ENCODE results near the gene DUS2. TPM values are rescaled to one million over a fixed set of nuclear protein-coding genes. Genes with fewer than 3 reads are reported as not detected.

Gene DUS2
- polyA plus RNA-seq, 12 donors = 9.8 to 13.9 (median 11.8) TPM; not detected in 2

- no peak for DNase-seq
Observed at GRCh38 chr16:68074850-68075555, 51.9 kb downstream of the DUS2 start.

DNA sequence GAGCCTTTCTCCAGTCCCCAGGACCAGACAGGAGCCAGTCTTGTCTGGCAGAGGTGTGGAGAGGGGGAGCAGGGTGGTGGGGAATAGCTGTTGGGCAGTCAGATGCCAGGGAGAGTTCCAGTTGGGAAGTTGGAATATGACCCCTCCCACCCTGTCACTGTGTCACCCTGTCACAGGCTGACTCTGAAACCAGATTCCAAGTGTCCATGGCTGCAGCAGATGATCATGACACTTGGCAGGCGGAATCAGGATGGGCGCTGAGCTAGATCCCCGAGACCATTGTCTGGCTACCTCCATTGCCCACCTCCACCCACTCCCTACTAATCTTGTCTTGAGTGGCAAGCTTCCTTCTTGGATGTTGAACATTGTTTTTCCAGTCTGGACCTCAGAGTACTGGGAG lies 52.9 kb downstream of the DUS2 start:
- DNase-seq = no peak

DNA sequence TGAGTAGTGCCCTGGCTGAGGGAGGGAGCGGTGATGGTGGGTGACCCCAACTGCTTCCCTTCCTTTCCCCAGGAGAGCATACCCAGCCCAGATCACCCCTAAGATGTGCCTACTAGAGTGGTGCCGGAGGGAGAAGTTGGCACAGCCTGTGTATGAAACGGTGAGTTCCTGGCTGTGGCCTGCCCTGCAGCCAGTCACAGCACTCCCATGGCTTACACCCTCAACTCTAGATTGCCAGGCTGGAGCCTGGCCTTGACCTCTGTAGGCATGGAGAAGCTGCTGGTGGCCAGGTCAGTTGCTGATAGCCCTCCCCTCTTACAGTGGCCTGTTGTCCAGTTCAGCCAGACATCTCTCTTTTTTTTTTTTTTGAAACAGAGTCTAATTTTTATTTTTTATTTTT lies 53.5 kb downstream of the DUS2 start:
- no peak for DNase-seq

- no peak for DNase-seq
Observed at GRCh38 chr16:68077866-68078700, 55.0 kb downstream of the DUS2 start.

- no peak for DNase-seq
Observed at GRCh38 chr16:68078701-68079375, 55.8 kb downstream of the DUS2 start.

DNA sequence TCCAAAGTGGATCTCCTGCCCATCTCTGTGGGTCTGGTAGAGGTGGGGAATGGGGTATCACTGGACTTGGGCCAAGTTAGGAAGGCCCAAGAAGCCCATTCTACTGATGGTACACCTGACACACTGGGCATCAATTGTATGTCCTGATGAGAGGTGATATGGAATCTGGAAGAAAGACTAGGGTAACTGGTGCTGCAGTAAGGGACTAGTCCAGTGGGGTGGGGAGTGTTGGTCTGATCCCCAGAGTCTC lies 56.2 kb downstream of the DUS2 start:
- DNase-seq = no peak

- DNase-seq = peak; percentile 46
Observed at GRCh38 chr16:68079626-68080344, 56.7 kb downstream of the DUS2 start.

DNA sequence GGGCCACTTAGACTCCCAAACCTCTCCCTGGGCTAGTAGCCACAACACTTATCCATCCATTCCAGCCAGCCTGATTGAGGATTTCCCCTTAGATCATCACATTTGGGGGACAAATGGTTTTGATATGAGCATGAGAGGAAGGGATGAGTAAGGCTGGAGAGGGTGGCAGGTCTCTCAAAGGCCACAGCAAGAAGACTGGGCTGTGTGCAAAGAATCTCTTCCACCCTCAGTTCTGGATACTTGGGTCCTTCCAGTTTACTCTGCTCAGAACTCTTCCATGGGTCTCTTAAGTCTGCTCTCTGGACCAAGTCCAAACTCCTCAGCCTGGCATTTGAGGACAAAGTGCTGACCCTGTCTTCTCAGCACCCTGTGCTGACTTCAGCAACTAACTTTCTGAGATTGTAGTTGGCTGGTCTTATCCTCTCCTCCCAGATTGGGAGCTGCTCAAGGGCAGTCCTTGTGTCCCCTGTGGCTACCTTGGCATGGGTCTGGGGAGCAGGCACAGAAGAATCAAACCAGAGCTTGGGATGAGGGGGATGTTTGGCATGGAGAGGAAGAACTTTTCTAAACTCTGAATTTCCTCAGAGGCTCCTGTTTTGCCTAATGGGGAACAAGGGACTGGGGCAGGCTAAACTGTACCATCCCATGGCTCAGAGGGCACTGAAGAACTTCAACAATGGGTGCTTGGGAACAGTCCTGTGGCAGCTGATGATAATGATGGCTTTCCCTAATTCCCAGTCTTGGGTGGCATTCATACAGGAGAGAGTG lies 59.0 kb downstream of the DUS2 start:
- no peak for DNase-seq

GRCh38 chr16:68082629-68083238 lies 59.6 kb downstream of the DUS2 start:
- DNase-seq = no peak

DNA sequence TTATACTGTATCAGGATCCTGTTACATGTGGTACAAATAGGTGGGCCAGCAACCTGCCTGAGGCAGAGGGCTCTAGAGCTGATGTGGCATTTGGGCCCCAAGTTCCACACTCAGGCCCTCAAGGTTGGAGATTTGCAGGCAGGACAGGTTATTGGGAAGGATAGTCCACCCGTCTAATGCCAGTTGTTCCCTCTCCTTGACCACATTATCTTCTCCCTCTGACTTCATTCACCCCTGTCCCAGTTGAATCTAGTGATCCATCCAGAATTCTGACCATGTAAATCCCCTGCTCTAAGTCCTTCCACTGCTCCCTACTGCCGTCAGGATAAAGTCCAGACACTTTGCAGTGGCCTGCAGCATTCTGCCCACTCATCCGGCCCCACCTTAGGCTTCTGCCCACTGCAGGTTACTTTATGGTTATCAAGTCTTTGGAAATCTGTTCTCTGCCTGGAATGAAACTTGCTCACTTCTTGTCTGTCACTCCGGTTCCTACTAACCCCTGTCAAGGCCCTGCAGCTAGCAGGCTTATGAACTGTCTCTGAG lies 60.2 kb downstream of the DUS2 start:
- DNase-seq = no peak

- DNase-seq = no peak
Observed at GRCh38 chr16:68083861-68084503, 60.9 kb downstream of the DUS2 start.

DNA sequence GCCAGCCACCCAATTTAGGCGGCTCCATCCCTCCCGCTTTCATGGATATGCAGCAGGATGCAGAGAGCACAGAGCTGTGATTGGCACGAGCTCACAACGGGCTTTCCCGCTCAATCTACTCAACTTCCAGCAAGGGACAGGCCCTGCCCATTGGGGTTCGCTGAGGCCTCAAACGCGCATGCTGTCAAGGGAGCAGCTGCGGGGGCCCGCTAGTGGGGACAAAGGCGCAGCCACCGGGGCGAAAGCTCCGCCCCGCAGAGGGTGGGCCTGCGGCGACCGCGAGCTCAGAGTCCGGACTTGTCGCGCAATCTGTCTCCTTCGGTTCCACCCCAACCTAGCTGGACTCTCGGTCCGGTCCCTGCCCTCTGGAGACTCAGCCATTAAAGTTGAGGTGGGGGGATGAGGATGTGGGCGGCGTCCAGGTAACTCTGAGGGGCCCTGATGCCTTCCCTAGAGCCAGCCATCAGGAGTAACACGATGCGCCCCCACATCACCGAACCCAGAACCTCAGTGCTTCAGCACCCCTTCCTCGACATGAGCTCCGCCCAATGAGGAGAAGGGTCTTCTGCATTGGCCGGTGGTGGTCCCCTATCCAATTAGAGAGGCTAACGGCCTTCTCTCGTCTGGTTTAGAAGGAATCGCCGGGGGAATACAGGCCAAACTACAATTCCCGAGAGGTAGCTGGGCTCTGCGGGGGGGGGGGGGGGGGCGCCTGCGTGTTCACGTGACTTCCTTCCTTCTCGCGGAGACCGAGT lies 61.6 kb downstream of the DUS2 start:
- peak; percentile 91 for DNase-seq

- peak; percentile 96 for DNase-seq
Observed at GRCh38 chr16:68085259-68086071, 62.4 kb downstream of the DUS2 start, which contains the start of gene NFATC3. Gene NFATC3 (plus strand): TSS chr16:68085370. CDS start chr16:68085682, 312 bp downstream.

DNA sequence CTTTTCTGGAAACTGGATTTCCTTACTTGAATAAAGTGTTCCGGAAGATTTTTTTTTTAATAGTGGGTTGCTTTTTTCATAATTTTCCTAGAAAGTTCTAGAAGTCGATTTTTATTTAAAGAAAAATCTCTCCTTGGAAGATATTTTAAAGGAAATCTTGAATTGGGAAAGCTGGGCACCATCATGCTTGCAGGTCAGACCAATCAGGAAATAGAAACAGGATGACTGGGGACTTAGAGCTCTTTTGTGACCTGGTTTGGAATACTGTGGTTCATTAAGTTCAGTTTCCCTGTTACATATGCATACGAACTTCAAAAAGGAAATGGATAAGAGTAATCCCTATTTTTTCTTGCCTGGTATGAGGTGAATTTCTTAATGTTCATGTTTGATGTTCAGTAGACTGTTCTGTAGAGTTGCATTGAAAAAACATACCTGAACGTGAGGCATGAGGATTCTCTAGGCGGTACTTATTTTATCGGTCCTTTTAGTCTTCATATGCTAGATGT lies 63.3 kb downstream of the DUS2 start:
- no peak for DNase-seq

- no peak for DNase-seq
Observed at GRCh38 chr16:68086860-68087268, 63.8 kb downstream of the DUS2 start.

- DNase-seq = no peak
Observed at GRCh38 chr16:68087688-68088087, 64.6 kb downstream of the DUS2 start.

DNA sequence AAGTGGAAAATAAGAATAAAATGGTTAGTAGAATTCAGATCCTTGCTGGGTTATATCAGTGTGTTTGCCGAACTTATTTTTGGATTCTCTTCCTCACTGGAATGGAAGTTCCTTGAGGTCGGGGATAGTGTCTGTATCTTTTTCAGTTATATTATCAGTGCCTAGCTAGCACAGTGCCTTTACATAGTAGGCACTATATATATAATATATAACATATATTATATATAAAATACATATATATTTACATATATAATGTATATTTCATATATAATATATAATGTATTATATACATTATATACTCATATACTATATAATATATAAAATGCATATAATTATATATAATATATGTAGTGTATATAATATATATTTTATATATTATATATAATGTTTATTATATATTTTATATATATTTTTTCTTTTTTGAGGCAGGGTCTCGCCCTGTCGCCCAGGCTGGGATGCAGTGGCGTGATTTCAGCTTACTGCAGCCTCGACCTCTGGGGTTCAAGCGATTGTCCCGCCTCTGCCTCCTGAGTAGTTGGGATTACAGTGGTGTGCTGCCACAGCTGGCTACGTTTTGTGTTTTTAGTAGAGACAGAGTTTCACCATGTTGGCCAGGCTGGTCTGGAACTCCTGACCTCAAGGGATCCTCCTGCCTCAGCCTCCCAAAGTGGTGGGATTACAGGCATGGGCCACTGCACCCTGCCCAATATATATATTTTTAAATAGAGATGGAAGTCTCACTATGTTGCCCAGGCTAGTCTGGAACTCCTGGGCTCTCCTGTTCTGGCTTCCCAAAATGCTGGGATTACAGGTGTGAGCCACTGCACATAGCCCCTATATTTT lies 65.3 kb downstream of the DUS2 start:
- DNase-seq = no peak

Data from muscle of arm (tissue), 12 donors.